Keratinocyte (primary cell): ENCODE measurements around the gene NCL. TPM values are rescaled to one million over a fixed set of nuclear protein-coding genes. Genes with fewer than 3 reads are reported as not detected.

Experiments used
- DNase-seq: peaks from one replicate; pipeline ENCODE4 v3.0.0-alpha.2; 2011; ENCODE audit warnings: low read depth, missing footprints, low spot score
- FAIRE-seq: peaks from 2 replicates; lab custom pipeline; 2011; peaks lifted over from hg19 to GRCh38; lab: Jason Lieb, UNC
- H2AFZ ChIP-seq: 2 replicates; pipeline ENCODE4 v1.6.0; 2012; ENCODE audit warnings: low read length, control low read depth, inconsistent platforms; ENCODE audit not compliant: control insufficient read depth
- H3K27ac ChIP-seq: 2 replicates; pipeline ENCODE4 v1.5.1; 2011; ENCODE audit warnings: low read length; ENCODE audit not compliant: control insufficient read depth, insufficient read depth
- H3K27me3 ChIP-seq: 3 replicates; pipeline ENCODE4 v1.6.0; 2011; ENCODE audit warnings: low read length; ENCODE audit not compliant: control insufficient read depth, insufficient read depth; ENCODE audit errors: extremely low read depth
- H3K36me3 ChIP-seq, 2 experiments: 2 replicates in 1 of 2; 3 replicates in 1 of 2; pipeline ENCODE4 v1.5.1; 2011; ENCODE audit warnings: low read length in 2 of 2, mild to moderate bottlenecking in 1 of 2; ENCODE audit not compliant: control insufficient read depth in 2 of 2, insufficient read depth in 2 of 2; ENCODE audit errors: extremely low read depth in 1 of 2
- H3K4me1 ChIP-seq: 3 replicates; pipeline ENCODE4 v1.5.1; 2011; ENCODE audit warnings: low read length; ENCODE audit not compliant: control insufficient read depth, insufficient read depth; ENCODE audit errors: extremely low read depth
- H3K4me2 ChIP-seq: 3 replicates; pipeline ENCODE4 v1.6.0; 2011; ENCODE audit warnings: low read depth, low read length; ENCODE audit not compliant: control insufficient read depth, insufficient read depth; ENCODE audit errors: extremely low read depth
- H3K4me3 ChIP-seq, 3 experiments: fragments of 200-600 bp in 1 of 3; sonication (generic) in 1 of 3; 2 replicates in 2 of 3; 3 replicates in 1 of 3; pipeline ENCODE4 v1.5.1; 2011 to 2016; ENCODE audit warnings: low read length in 3 of 3, mild to moderate bottlenecking in 3 of 3, control low read depth in 2 of 3, inconsistent platforms in 1 of 3, low read depth in 1 of 3, mixed read lengths in 1 of 3, mixed run types in 1 of 3, moderate library complexity in 1 of 3; ENCODE audit not compliant: control insufficient read depth in 2 of 3, insufficient read depth in 2 of 3; ENCODE audit errors: extremely low read depth in 1 of 3
- H3K79me2 ChIP-seq: 2 replicates; pipeline ENCODE4 v1.6.0; 2012; ENCODE audit warnings: low read length; ENCODE audit not compliant: control insufficient read depth, insufficient read depth
- H3K9ac ChIP-seq: 3 replicates; pipeline ENCODE4 v1.6.0; 2011; ENCODE audit warnings: low read length; ENCODE audit not compliant: control insufficient read depth, insufficient read depth; ENCODE audit errors: extremely low read depth
- H3K9me1 ChIP-seq: 3 replicates; pipeline ENCODE4 v1.6.0; 2011; ENCODE audit warnings: low read length; ENCODE audit not compliant: control insufficient read depth, insufficient read depth; ENCODE audit errors: extremely low read depth
- H3K9me3 ChIP-seq: 2 replicates; pipeline ENCODE4 v1.5.1; 2012; ENCODE audit warnings: low read depth, low read length; ENCODE audit not compliant: control insufficient read depth
- H4K20me1 ChIP-seq: 3 replicates; pipeline ENCODE4 v1.6.0; 2011; ENCODE audit warnings: low read length; ENCODE audit not compliant: control insufficient read depth, insufficient read depth; ENCODE audit errors: extremely low read depth
- EZH2 ChIP-seq: IDR thresholded peaks from one replicate; pipeline ENCODE4 v1.6.1; 2012; ENCODE audit warnings: inconsistent platforms, mild to moderate bottlenecking, low read length, moderate library complexity
- dilution Hi-C: fragments of 300-500 bp; cut with MboI; formaldehyde crosslinking; loops from one replicate; pipeline ENCODE4 v1.7.0; 2020; ENCODE audit warnings: low sequenced_read_pairs; ENCODE audit not compliant: extremely low pct_ligation_motif_present
- polyA plus RNA-seq, 5 experiments: library from polyadenylated mRNA; depleted of rRNA in 3 of 5; stranded (reverse) in 3 of 5; stranded (forward) in 1 of 5; unstranded in 1 of 5; fragments of >200 nt; gene quantifications; 1 replicate in 1 of 5; 2 replicates in 3 of 5; 3 replicates in 1 of 5; pipeline versions ENCODE4 v1.2.1 to v1.2.3, GENCODE V29; 2011 to 2012; ENCODE audit warnings: missing spikeins in 2 of 5, low read depth in 1 of 5, low replicate concordance in 1 of 5
- TF ChIP-seq, protein P1 (sequence below), 3 experiments: IDR thresholded peaks in 1 of 3; conservative IDR thresholded peaks in 1 of 3; optimal IDR thresholded peaks in 1 of 3; 2 replicates in 2 of 3; 3 replicates in 1 of 3; pipeline versions ENCODE3 to v1.5.1; 2011; ENCODE audit warnings: low read length in 3 of 3, mild to moderate bottlenecking in 3 of 3, moderate library complexity in 2 of 3, control low read depth in 1 of 3, inconsistent platforms in 1 of 3; ENCODE audit not compliant: insufficient read depth in 2 of 3; ENCODE audit errors: extremely low read depth in 1 of 3

NCL gene
- polyA plus RNA-seq, 1 donor (not counting 4 experiments of a cell fraction or from before 2014, with no cell fraction given): 247 TPM

GRCh38 chr2:231479455-231479854 is 15.2 kb upstream of the NCL start:
- Histone ChIP-seq H3K36me3 (no peaks in the 10 kb centered on the region), H3K9me1 (no peaks in the 10 kb centered on the region), H3K4me3 (no peak overlapping the region), H3K9ac (no peak overlapping the region), H4K20me1 (no peaks in the 10 kb centered on the region), H3K4me1 (no peaks in the 10 kb centered on the region), H2AFZ (no peak overlapping the region), H3K27ac (no peak overlapping the region), H3K79me2 (no peaks in the 10 kb centered on the region), H3K9me3 (no peaks in the 10 kb centered on the region), H3K27me3 (no peaks in the 10 kb centered on the region), H3K4me2 (no peak overlapping the region)
- TF ChIP-seq, protein P1, sequence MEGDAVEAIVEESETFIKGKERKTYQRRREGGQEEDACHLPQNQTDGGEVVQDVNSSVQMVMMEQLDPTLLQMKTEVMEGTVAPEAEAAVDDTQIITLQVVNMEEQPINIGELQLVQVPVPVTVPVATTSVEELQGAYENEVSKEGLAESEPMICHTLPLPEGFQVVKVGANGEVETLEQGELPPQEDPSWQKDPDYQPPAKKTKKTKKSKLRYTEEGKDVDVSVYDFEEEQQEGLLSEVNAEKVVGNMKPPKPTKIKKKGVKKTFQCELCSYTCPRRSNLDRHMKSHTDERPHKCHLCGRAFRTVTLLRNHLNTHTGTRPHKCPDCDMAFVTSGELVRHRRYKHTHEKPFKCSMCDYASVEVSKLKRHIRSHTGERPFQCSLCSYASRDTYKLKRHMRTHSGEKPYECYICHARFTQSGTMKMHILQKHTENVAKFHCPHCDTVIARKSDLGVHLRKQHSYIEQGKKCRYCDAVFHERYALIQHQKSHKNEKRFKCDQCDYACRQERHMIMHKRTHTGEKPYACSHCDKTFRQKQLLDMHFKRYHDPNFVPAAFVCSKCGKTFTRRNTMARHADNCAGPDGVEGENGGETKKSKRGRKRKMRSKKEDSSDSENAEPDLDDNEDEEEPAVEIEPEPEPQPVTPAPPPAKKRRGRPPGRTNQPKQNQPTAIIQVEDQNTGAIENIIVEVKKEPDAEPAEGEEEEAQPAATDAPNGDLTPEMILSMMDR (optimal IDR thresholded peaks at IDR 0.05 in 1 of 3, IDR thresholded peaks at IDR 0.05 in 1 of 3, conservative IDR thresholded peaks at IDR 0.05 in 1 of 3; ENCODE audit: extremely low read depth in 1 of 3, insufficient read depth in 2 of 3, low read length in 3 of 3): no peak
- DNase-seq: no peak
- no peak for FAIRE-seq
- dilution Hi-C loops: no loop called here

DNA sequence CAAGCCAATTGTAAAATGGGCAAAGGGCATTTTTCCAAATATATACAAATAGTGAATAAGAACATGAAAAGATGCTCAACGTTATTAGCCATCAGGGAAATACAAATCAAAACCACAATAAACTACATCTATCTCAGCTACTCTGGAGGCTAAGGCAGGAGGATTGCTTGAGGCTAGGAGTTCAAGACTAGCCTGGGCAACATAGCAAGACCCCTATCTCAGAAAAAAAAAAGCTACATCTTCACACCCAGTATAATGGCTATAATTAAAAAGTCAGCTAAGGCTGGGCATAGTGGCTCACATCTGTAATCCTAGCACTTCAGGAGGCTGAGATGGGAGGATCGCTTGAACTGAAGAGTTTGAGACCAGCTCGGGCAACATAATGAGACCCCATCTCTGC is 12.6 kb upstream of the NCL start:
- dilution Hi-C loops: no loop called here

More for the DNA sequence above, 12.6 kb upstream of the NCL start:
- no peaks in the 10 kb centered on the region for H3K27me3 ChIP-seq
- no peaks in the 10 kb centered on the region for H3K9me1 ChIP-seq
- no peak overlapping the region for H3K4me2 ChIP-seq
- H3K4me1 ChIP-seq: peaks cover 2% of the 10 kb centered on the region
- H3K9ac ChIP-seq: no peak overlapping the region
- H2AFZ ChIP-seq: no peak overlapping the region
- no peaks in the 10 kb centered on the region for H4K20me1 ChIP-seq
- H3K36me3 ChIP-seq: no peaks in the 10 kb centered on the region
- no peak overlapping the region for H3K4me3 ChIP-seq
- H3K27ac ChIP-seq: no peak overlapping the region
- no peaks in the 10 kb centered on the region for H3K79me2 ChIP-seq
- no peaks in the 10 kb centered on the region for H3K9me3 ChIP-seq
- no peak for DNase-seq
- no peak for FAIRE-seq
- TF ChIP-seq EZH2: no peak
- TF ChIP-seq, protein P1 (optimal IDR thresholded peaks at IDR 0.05 in 1 of 3, IDR thresholded peaks at IDR 0.05 in 1 of 3, conservative IDR thresholded peaks at IDR 0.05 in 1 of 3; ENCODE audit: extremely low read depth in 1 of 3, insufficient read depth in 2 of 3, low read length in 3 of 3): no peak
